ENCODE data around the gene CHCHD10. TPM values are rescaled to one million over a fixed set of nuclear protein-coding genes. Genes with fewer than 3 reads are reported as not detected.
A peak's percentile ranks its signal among the peaks of the same experiment; 100 is the strongest.

CHCHD10 gene
- total and polyA plus RNA-seq, 2 donors (not counting 1 experiment from before 2014, with no cell fraction given), result 54.0 to 124 TPM

DNA sequence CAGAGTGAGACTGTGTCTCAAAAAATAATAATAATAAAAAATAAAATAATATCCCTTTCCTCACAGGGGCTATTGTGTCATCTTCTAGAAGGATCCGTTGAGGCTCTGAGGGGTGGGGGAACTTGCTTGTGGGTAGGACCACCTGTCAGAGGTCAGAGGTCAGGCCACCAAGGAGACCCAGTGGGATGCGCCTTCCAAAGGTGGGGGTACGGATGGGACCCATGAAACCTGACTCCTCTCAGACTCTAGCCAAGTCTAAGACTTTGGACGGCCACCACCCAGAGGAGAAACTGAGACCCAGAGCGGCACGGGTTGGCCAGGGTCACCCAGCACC is 4.5 kb upstream of the CHCHD10 start:
- ATAC-seq (ENCODE audit: low read depth), result no peak
- no peaks in the 10 kb centered on the region for H3K9me3 ChIP-seq (ENCODE audit: control extremely low read depth in 1 of 3, control insufficient read depth in 2 of 3, insufficient read depth in 1 of 3, low read length in 2 of 3)
- no peaks in the 10 kb centered on the region for H3K36me3 ChIP-seq (replicated peaks in 1 of 2; ENCODE audit: control extremely low read depth in 1 of 2, control insufficient read depth in 1 of 2, extremely low read depth in 1 of 2, insufficient read depth in 2 of 2, low read length in 1 of 2)
- peak overlapping the region; percentile 65 for H3K9ac ChIP-seq (ENCODE audit: low read length)
- no peaks in the 10 kb centered on the region for H3K27me3 ChIP-seq (replicated peaks in 1 of 4; ENCODE audit: control extremely low read depth in 1 of 4, control insufficient read depth in 3 of 4, insufficient read depth in 4 of 4, low read length in 3 of 4)
- peaks cover 40 to 56% of the 10 kb centered on the region in 2 donors for H3K4me1 ChIP-seq (ENCODE audit: control insufficient read depth in 2 of 2, insufficient read depth in 2 of 2, low read length in 2 of 2)
- peak overlapping the region; percentile 51 to 57 for H3K27ac ChIP-seq (ENCODE audit: low read length in 2 of 2)
- POLR2A ChIA-PET, result interaction anchor here (1.0 to 14.3 kb wide), 8 partner anchors 17 to 85 kb away, joined by 3 to 174 read pairs (median 8); partner anchors contain the start of genes SLC2A11, VPREB3 and ZNF70
- TF ChIP-seq, protein P1, sequence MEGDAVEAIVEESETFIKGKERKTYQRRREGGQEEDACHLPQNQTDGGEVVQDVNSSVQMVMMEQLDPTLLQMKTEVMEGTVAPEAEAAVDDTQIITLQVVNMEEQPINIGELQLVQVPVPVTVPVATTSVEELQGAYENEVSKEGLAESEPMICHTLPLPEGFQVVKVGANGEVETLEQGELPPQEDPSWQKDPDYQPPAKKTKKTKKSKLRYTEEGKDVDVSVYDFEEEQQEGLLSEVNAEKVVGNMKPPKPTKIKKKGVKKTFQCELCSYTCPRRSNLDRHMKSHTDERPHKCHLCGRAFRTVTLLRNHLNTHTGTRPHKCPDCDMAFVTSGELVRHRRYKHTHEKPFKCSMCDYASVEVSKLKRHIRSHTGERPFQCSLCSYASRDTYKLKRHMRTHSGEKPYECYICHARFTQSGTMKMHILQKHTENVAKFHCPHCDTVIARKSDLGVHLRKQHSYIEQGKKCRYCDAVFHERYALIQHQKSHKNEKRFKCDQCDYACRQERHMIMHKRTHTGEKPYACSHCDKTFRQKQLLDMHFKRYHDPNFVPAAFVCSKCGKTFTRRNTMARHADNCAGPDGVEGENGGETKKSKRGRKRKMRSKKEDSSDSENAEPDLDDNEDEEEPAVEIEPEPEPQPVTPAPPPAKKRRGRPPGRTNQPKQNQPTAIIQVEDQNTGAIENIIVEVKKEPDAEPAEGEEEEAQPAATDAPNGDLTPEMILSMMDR (IDR thresholded peaks at IDR 0.05), result no peak
- TF ChIP-seq EZH2 (IDR thresholded peaks at IDR 0.05; ENCODE audit: borderline replicate concordance, insufficient read depth, low read depth, low read length, poor library complexity, severe bottlenecking), result no peak
- H2AFZ ChIP-seq (ENCODE audit: insufficient read depth, low read depth, low read length, poor library complexity, severe bottlenecking), result peak overlapping the region; percentile 81
- H3K27ac Mint-ChIP-seq, result peak overlapping the region; percentile 77
- no peak for DNase-seq
- H3K4me1 Mint-ChIP-seq, result peaks cover 42% of the 10 kb centered on the region
- intact Hi-C loops (cut with micrococcal nuclease), result loop anchor here (1.0 kb wide), 1 partner anchor 15 kb away; no protein-coding TSS in a partner anchor
- CTCF ChIA-PET, result interaction anchor here (0.9 to 12.8 kb wide), 8 partner anchors 17 to 122 kb away, joined by 3 to 188 read pairs (median 3); partner anchors contain the start of genes MIF, SLC2A11, VPREB3 and ZNF70
- WGBS (ENCODE audit: insufficient coverage), result 47% methylated on average over 6 of the region's 6 CpGs
- H4K20me1 ChIP-seq (ENCODE audit: control insufficient read depth, insufficient read depth, low read length, poor library complexity, severe bottlenecking), result peaks cover 7% of the 10 kb centered on the region
- H3K9me3 Mint-ChIP-seq (ENCODE audit: insufficient read depth), result no peaks in the 10 kb centered on the region
- peaks cover 26% of the 10 kb centered on the region for H3K79me2 ChIP-seq (ENCODE audit: control insufficient read depth, insufficient read depth, low read length)
- no peaks in the 10 kb centered on the region for H3K27me3 Mint-ChIP-seq
- H3K4me3 Mint-ChIP-seq, result peak overlapping the region; percentile 81
- peak overlapping the region; percentile 95 for H3K4me2 ChIP-seq (replicated peaks; ENCODE audit: low read depth, low read length, poor library complexity, severe bottlenecking)
- peak overlapping the region in 4 of 5 experiments; percentile 28 to 67 (median 40) for H3K4me3 ChIP-seq (ENCODE audit: control extremely low read depth in 1 of 5, extremely low read depth in 1 of 5, insufficient read depth in 1 of 5, low read depth in 2 of 5, low read length in 4 of 5)

DNA sequence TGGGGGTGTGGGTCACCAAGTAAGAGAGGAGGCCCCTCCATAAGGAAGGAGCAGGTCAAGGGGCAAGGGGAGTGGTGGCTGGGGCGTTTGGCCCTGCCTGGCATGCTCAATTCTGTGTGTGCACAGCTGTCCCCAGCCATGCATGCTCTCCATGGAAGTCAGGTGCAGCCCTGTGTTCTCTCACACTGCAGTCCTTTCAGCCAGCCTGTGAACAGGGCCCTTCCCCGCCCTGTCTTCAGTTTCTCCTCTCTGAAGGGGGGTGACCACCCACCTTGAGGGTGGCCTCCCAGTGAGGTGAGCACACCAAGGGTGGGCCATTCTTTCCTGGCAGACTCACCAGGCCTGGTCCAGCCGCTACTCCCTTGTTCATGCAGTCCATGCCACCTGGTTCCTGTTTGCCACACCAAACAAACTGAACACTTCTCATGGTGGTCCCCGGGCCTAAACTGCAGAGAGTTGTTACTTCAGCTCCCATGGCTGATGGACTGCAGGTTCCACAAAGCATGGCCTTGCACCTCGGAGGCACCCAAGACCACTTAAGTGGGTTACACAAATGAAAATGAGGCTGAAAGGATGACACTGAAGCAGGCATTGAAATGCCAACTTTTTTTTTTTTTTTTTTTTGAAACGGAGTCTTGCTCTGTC is 1.7 kb upstream of the CHCHD10 start:
- H3K4me1 Mint-ChIP-seq, result peaks cover 59% of the 10 kb centered on the region
- WGBS (ENCODE audit: insufficient coverage), result 27% methylated on average over 6 of the region's 6 CpGs
- ATAC-seq (ENCODE audit: low read depth) (no peak), DNase-seq (no peak)
- H2AFZ ChIP-seq (ENCODE audit: insufficient read depth, low read depth, low read length, poor library complexity, severe bottlenecking), result peak overlapping the region; percentile 20
- intact Hi-C loops (cut with micrococcal nuclease), result loop anchor here (2.0 to 5.0 kb wide), 2 partner anchors 69 to 227 kb away; partner anchors contain the start of gene DERL3
- no peak overlapping the region for H3K27ac ChIP-seq (ENCODE audit: low read length in 2 of 2)
- H3K9me3 Mint-ChIP-seq (ENCODE audit: insufficient read depth), result no peaks in the 10 kb centered on the region
- H3K4me2 ChIP-seq (replicated peaks; ENCODE audit: low read depth, low read length, poor library complexity, severe bottlenecking), result peak overlapping the region; percentile 53
- no peaks in the 10 kb centered on the region for H3K9me3 ChIP-seq (ENCODE audit: control extremely low read depth in 1 of 3, control insufficient read depth in 2 of 3, insufficient read depth in 1 of 3, low read length in 2 of 3)
- peaks cover 15% of the 10 kb centered on the region for H4K20me1 ChIP-seq (ENCODE audit: control insufficient read depth, insufficient read depth, low read length, poor library complexity, severe bottlenecking)
- H3K9ac ChIP-seq (ENCODE audit: low read length), result no peak overlapping the region
- no peak for TF ChIP-seq EZH2 (IDR thresholded peaks at IDR 0.05; ENCODE audit: borderline replicate concordance, insufficient read depth, low read depth, low read length, poor library complexity, severe bottlenecking)
- TF ChIP-seq, protein P1 (IDR thresholded peaks at IDR 0.05), result no peak
- ChIA-PET POLR2A (interaction anchor here (0.8 to 14.3 kb wide), 6 partner anchors 8 to 88 kb away, joined by 3 to 174 read pairs (median 6); partner anchors contain the start of genes SLC2A11, VPREB3 and ZNF70), CTCF (interaction anchor here (0.6 to 12.8 kb wide), 11 partner anchors 15 to 595 kb away, joined by 3 to 188 read pairs (median 5); partner anchors contain the start of genes SLC2A11, VPREB3 and ZNF70)
- peaks cover 53 to 83% of the 10 kb centered on the region in 2 donors for H3K4me1 ChIP-seq (ENCODE audit: control insufficient read depth in 2 of 2, insufficient read depth in 2 of 2, low read length in 2 of 2)
- no peaks in the 10 kb centered on the region for H3K27me3 Mint-ChIP-seq
- H3K27ac Mint-ChIP-seq, result peak overlapping the region; percentile 59
- peaks cover 35% of the 10 kb centered on the region for H3K79me2 ChIP-seq (ENCODE audit: control insufficient read depth, insufficient read depth, low read length)
- no peaks in the 10 kb centered on the region for H3K27me3 ChIP-seq (replicated peaks in 1 of 4; ENCODE audit: control extremely low read depth in 1 of 4, control insufficient read depth in 3 of 4, insufficient read depth in 4 of 4, low read length in 3 of 4)
- no peaks in the 10 kb centered on the region for H3K36me3 ChIP-seq (replicated peaks in 1 of 2; ENCODE audit: control extremely low read depth in 1 of 2, control insufficient read depth in 1 of 2, extremely low read depth in 1 of 2, insufficient read depth in 2 of 2, low read length in 1 of 2)
- no peak overlapping the region for H3K4me3 ChIP-seq (ENCODE audit: control extremely low read depth in 1 of 5, extremely low read depth in 1 of 5, insufficient read depth in 1 of 5, low read depth in 2 of 5, low read length in 4 of 5)
- H3K4me3 Mint-ChIP-seq, result peak overlapping the region; percentile 73
